Measurements from ENCODE around the gene ZDHHC8. TPM values are rescaled to one million over a fixed set of nuclear protein-coding genes. Genes with fewer than 3 reads are reported as not detected.

The ZDHHC8 gene
- total RNA-seq, 4 donors from 2014 or later, result 14.7 to 56.5 (median 17.1) TPM

- intact Hi-C loops (cut with DNase I; ENCODE audit: low total_unique reads) (no loop called here), in situ Hi-C loops (cut with MboI; ENCODE audit: low pct_ligation_motif_present in 1 of 4, low pct_unique_long_range_greater_than_20kb in 1 of 4, low sequenced_read_pairs in 3 of 4) (no loop called here)
- peaks cover 0 to 48% (median 10%) of the 10 kb centered on the region in 4 donors for H3K36me3 ChIP-seq
- WGBS, 2 donors (ENCODE audit: low coverage in 1 of 2), result 87% methylated on average over 20 of the region's 20 CpGs; no CpG with 5 or more reads in 1 of the 2 donors
- no peak for TF ChIP-seq EP300 (IDR thresholded peaks at IDR 0.05; ENCODE audit: low read depth)
- TF ChIP-seq CTCF (IDR thresholded peaks at IDR 0.05), result no peak
- no peak for TF ChIP-seq POLR2AphosphoS5 (IDR thresholded peaks at IDR 0.05)
- TF ChIP-seq POLR2A (IDR thresholded peaks at IDR 0.05), result no peak
- H3K4me1 ChIP-seq, result peaks cover 22 to 45% (median 29%) of the 10 kb centered on the region in 4 donors
- H3K27me3 ChIP-seq, result no peaks in the 10 kb centered on the region
- H3K4me3 ChIP-seq, result no peak overlapping the region
- no peak for DNase-seq
- H3K27ac ChIP-seq, result no peak overlapping the region
- H3K9me3 ChIP-seq, result no peaks in the 10 kb centered on the region
Observed at GRCh38 chr22:20085651-20086050, 46.0 kb upstream of the ZDHHC8 start.

- TF ChIP-seq POLR2AphosphoS5 (IDR thresholded peaks at IDR 0.05) (no peak), EP300 (IDR thresholded peaks at IDR 0.05; ENCODE audit: low read depth) (no peak), CTCF (IDR thresholded peaks at IDR 0.05) (no peak), POLR2A (IDR thresholded peaks at IDR 0.05) (no peak)
- H3K9me3 ChIP-seq, result no peaks in the 10 kb centered on the region
- in situ Hi-C loops (cut with MboI; ENCODE audit: low pct_ligation_motif_present in 1 of 4, low pct_unique_long_range_greater_than_20kb in 1 of 4, low sequenced_read_pairs in 3 of 4) (no loop called here), intact Hi-C loops (cut with DNase I; ENCODE audit: low total_unique reads) (no loop called here)
- no peak for DNase-seq
- H3K36me3 ChIP-seq, result peaks cover 0 to 53% (median 13%) of the 10 kb centered on the region in 4 donors
- peaks cover 21 to 40% (median 25%) of the 10 kb centered on the region in 4 donors for H3K4me1 ChIP-seq
- no peaks in the 10 kb centered on the region for H3K27me3 ChIP-seq
- no peak overlapping the region for H3K27ac ChIP-seq
- WGBS, 2 donors (ENCODE audit: low coverage in 1 of 2), result 93 to 97% methylated on average over 10 to 24 of the region's 24 CpGs
- no peak overlapping the region for H3K4me3 ChIP-seq
Observed at GRCh38 chr22:20086101-20086599, 45.5 kb upstream of the ZDHHC8 start.

- in situ Hi-C loops (cut with MboI; ENCODE audit: low pct_ligation_motif_present in 1 of 4, low pct_unique_long_range_greater_than_20kb in 1 of 4, low sequenced_read_pairs in 3 of 4), result no loop called here
- peaks cover 15 to 34% (median 19%) of the 10 kb centered on the region in 4 donors for H3K4me1 ChIP-seq
- WGBS, 2 donors (ENCODE audit: low coverage in 1 of 2), result 97% methylated on average over 5 of the region's 5 CpGs; no CpG with 5 or more reads in 1 of the 2 donors
- no peak overlapping the region for H3K27ac ChIP-seq
- no peak overlapping the region for H3K4me3 ChIP-seq
- intact Hi-C loops (cut with DNase I; ENCODE audit: low total_unique reads), result no loop called here
- no peaks in the 10 kb centered on the region for H3K9me3 ChIP-seq
- peaks cover 0 to 59% (median 16%) of the 10 kb centered on the region in 4 donors for H3K36me3 ChIP-seq
- no peaks in the 10 kb centered on the region for H3K27me3 ChIP-seq
- TF ChIP-seq POLR2AphosphoS5 (IDR thresholded peaks at IDR 0.05) (no peak), POLR2A (IDR thresholded peaks at IDR 0.05) (no peak)
- DNase-seq, result no peak
Observed at GRCh38 chr22:20086763-20087162, 44.8 kb upstream of the ZDHHC8 start.

GRCh38 chr22:20087319-20088262 lies 44.0 kb upstream of the ZDHHC8 start:
- H3K27ac ChIP-seq, result no peak overlapping the region
- peaks cover 8 to 26% (median 13%) of the 10 kb centered on the region in 4 donors for H3K4me1 ChIP-seq
- no peaks in the 10 kb centered on the region for H3K27me3 ChIP-seq
- intact Hi-C loops (cut with DNase I; ENCODE audit: low total_unique reads), result no loop called here
- H3K9me3 ChIP-seq, result no peaks in the 10 kb centered on the region
- in situ Hi-C loops (cut with MboI; ENCODE audit: low pct_ligation_motif_present in 1 of 4, low pct_unique_long_range_greater_than_20kb in 1 of 4, low sequenced_read_pairs in 3 of 4), result no loop called here
- WGBS, 2 donors (ENCODE audit: low coverage in 1 of 2), result 85 to 88% methylated on average over 3 to 14 of the region's 14 CpGs
- TF ChIP-seq POLR2A (IDR thresholded peaks at IDR 0.05) (no peak), CTCF (IDR thresholded peaks at IDR 0.05) (no peak), POLR2AphosphoS5 (IDR thresholded peaks at IDR 0.05) (no peak), EP300 (IDR thresholded peaks at IDR 0.05; ENCODE audit: low read depth) (no peak)
- DNase-seq, result no peak
- H3K4me3 ChIP-seq, result no peak overlapping the region
- H3K36me3 ChIP-seq, result peaks cover 0 to 67% (median 18%) of the 10 kb centered on the region in 4 donors
